ENCODE results near the gene PFKFB1. TPM values are rescaled to one million over a fixed set of nuclear protein-coding genes. Genes with fewer than 3 reads are reported as not detected.

PFKFB1 gene
- total RNA-seq, 1 experiment from 2014 or later, result 0.55 TPM

DNA sequence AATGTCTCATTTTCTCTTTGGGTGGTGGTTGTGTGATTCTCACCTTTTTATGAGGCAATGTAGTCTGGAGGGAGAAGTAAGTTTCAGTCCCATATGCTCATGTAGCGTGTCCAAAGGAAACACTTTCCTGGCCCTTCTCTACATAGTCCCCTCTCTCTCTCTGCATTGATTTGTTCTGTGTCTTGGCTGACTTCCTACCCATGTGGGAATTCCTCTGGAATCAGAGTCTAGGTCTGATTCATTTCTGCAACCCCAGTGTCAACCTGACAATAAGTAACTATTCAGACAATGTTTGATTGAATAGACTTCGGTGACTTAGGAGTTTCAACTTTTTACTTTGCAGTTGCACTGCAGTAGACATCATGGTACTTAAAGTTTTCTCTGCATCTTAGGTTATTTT is 39.4 kb upstream of the PFKFB1 start:
- Histone ChIP-seq H3K56ac (ENCODE audit: insufficient read length, low read depth, low read length) (no peak overlapping the region), H4K5ac (ENCODE audit: insufficient read length, low read depth, low read length) (no peak overlapping the region), H3K9me3 (ENCODE audit: control insufficient read depth, low read depth, low read length) (peaks cover 15% of the 10 kb centered on the region), H3K4ac (ENCODE audit: low read depth, low read length) (no peak overlapping the region), H2BK12ac (ENCODE audit: insufficient read length, low read depth, low read length) (no peak overlapping the region), H4K8ac (replicated peaks; ENCODE audit: insufficient read length, low read depth, low read length) (no peak overlapping the region), H3K4me2 (ENCODE audit: insufficient read depth, insufficient read length, low read length) (no peak overlapping the region), H3K23me2 (ENCODE audit: insufficient read length, low read depth, low read length, poor library complexity, severe bottlenecking) (no peaks in the 10 kb centered on the region), H3K4me1 (ENCODE audit: insufficient read depth, low read length) (no peaks in the 10 kb centered on the region), H4K20me1 (ENCODE audit: control insufficient read depth, insufficient read depth, insufficient read length) (no peaks in the 10 kb centered on the region), H3K18ac (ENCODE audit: insufficient read length, low read depth, low read length) (no peak overlapping the region), H2BK20ac (ENCODE audit: low read depth, low read length, poor library complexity, severe bottlenecking) (no peak overlapping the region), H2BK5ac (ENCODE audit: insufficient read length, low read length) (no peak overlapping the region), H3K14ac (ENCODE audit: insufficient read depth, low read length) (no peak overlapping the region), H3K27ac (ENCODE audit: insufficient read length, low read depth, low read length) (no peak overlapping the region), H3K23ac (ENCODE audit: insufficient read length, low read depth, low read length) (no peak overlapping the region), H2AFZ (ENCODE audit: low read length) (no peak overlapping the region), H2BK120ac (ENCODE audit: low read depth, low read length, poor library complexity, severe bottlenecking) (no peak overlapping the region), H3K9ac (ENCODE audit: extremely low read depth, insufficient read length, low read length) (no peak overlapping the region), H4K91ac (ENCODE audit: insufficient read length, low read depth, low read length) (no peak overlapping the region), H3K79me1 (ENCODE audit: insufficient read depth, low read depth, low read length, poor library complexity, severe bottlenecking) (no peaks in the 10 kb centered on the region), H3K27me3 (ENCODE audit: insufficient read depth, low read length) (no peaks in the 10 kb centered on the region), H2AK5ac (ENCODE audit: insufficient read length, low read length) (no peak overlapping the region), H3K79me2 (ENCODE audit: insufficient read depth, low read length) (no peaks in the 10 kb centered on the region), H2BK15ac (ENCODE audit: low read depth, low read length) (no peak overlapping the region), H3T11ph (ENCODE audit: low read length) (no peak overlapping the region)
- TF ChIP-seq, protein P1, sequence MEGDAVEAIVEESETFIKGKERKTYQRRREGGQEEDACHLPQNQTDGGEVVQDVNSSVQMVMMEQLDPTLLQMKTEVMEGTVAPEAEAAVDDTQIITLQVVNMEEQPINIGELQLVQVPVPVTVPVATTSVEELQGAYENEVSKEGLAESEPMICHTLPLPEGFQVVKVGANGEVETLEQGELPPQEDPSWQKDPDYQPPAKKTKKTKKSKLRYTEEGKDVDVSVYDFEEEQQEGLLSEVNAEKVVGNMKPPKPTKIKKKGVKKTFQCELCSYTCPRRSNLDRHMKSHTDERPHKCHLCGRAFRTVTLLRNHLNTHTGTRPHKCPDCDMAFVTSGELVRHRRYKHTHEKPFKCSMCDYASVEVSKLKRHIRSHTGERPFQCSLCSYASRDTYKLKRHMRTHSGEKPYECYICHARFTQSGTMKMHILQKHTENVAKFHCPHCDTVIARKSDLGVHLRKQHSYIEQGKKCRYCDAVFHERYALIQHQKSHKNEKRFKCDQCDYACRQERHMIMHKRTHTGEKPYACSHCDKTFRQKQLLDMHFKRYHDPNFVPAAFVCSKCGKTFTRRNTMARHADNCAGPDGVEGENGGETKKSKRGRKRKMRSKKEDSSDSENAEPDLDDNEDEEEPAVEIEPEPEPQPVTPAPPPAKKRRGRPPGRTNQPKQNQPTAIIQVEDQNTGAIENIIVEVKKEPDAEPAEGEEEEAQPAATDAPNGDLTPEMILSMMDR (conservative IDR thresholded peaks at IDR 0.05), result no peak
- DNase-seq, result no peak
- no peak overlapping the region for H3K27ac Mint-ChIP-seq
- H3K9me3 Mint-ChIP-seq, result peaks cover 47 to 55% of the 10 kb centered on the region in 2 experiments
- H3K36me3 Mint-ChIP-seq (ENCODE audit: insufficient read depth in 1 of 3, low read depth in 3 of 3), result no peaks in the 10 kb centered on the region; a peak in 1 of 7 replicates
- no CpG with 5 or more reads among the region's 2 CpGs for WGBS (ENCODE audit: extremely low coverage, insufficient read length, low lambda C conversion rate)
- peaks cover 11% of the 10 kb centered on the region in 2 experiments; a peak in 3 of 4 replicates for H3K4me1 Mint-ChIP-seq
- no peak overlapping the region for H3K4me3 Mint-ChIP-seq
- no peaks in the 10 kb centered on the region; the same call in 1 of the 2 replicates for H3K27me3 Mint-ChIP-seq (ENCODE audit: low read depth)

Data from H9 (cell line).